Activated CD4-positive, alpha-beta T cell treated with anti-CD3 and anti-CD28 coated beads, Interleukin-2, amount 50 U/mL, for 24 hours (primary cell): ENCODE measurements around the gene ARHGEF12.

Experiments
- DNase-seq, 2 donors: peaks; one replicate each; pipeline ENCODE4 v3.0.0-alpha.2; 2020; ENCODE audit warnings: low read depth in 1 of 2, low spot score in 1 of 2

ARHGEF12 gene

DNA sequence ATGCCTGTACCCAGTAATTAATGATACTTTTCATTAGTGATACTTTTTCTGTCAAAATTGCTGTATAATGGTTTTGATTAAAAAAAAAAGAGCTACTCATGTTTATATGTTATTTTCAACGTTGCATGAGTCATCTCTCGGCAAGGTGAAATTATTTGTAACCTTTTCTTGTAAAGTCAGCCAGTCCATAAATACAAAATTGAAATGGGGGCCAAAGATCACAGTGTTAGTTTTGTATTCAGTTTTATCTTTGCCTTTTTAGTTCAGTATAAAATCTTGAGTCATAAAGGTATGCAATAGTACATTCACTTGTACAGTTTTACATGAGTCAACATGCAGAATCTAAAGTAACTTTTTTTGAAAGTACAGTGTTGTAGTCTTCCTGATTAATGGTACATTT, 4.3 kb downstream of the ARHGEF12 start:
- DNase-seq, result no peak

DNA sequence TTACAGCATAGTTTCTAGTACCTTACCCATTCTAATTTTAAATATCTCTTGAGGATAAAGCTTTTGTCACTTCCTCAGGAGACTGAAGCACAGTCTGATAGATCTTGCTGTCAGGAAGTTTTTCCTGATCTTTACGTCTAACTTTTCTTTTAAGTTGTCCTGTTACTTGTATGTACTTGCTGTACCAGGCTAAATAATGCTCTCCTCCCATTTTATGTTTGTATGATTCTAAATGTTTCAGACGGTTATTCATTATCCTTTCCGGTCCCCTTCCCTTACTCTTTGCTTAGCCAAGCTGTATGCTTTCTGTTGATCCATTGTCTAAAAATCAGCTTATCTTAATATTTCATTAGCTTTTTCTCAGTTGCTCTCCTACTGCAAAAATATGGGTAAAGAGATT, 6.0 kb downstream of the ARHGEF12 start:
- DNase-seq, result no peak

DNA sequence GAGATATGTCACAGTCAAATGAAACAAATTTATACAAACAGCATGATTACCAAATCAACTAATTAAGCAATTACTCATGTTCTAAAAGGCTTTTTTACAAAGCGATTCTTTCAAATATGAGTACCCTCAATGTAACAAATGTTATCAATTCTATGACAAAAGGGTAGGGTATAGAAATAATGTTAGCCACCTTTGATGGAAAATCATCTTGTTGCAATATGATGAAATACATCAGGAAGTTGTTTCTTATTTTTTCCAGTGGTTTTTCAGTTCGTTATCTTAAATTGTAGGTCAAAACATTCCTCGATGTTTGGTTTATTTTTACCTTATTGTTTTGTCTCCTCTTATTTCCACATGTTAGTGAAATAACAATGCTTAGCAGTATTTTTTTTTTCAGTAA, 6.5 kb downstream of the ARHGEF12 start:
- DNase-seq, result no peak

DNA sequence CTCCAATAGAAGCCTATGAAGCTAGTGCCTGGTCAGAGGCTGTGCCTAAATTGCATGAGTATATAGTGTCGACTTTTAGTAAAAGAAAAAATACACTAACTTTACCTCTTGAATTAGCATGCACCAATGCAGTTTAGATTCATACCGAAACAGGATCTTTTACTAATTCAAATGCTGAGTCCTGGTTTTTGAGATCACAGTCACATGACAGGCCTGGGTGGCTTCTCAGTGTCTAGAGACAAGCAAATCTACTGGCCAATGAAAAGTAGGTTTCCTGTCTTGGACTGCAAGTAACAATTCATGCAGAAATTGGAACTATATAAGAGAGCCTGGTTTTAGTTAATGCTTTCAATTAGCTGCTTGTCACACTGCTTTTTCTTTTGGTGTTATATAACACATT, 7.2 kb downstream of the ARHGEF12 start:
- no peak for DNase-seq

DNA sequence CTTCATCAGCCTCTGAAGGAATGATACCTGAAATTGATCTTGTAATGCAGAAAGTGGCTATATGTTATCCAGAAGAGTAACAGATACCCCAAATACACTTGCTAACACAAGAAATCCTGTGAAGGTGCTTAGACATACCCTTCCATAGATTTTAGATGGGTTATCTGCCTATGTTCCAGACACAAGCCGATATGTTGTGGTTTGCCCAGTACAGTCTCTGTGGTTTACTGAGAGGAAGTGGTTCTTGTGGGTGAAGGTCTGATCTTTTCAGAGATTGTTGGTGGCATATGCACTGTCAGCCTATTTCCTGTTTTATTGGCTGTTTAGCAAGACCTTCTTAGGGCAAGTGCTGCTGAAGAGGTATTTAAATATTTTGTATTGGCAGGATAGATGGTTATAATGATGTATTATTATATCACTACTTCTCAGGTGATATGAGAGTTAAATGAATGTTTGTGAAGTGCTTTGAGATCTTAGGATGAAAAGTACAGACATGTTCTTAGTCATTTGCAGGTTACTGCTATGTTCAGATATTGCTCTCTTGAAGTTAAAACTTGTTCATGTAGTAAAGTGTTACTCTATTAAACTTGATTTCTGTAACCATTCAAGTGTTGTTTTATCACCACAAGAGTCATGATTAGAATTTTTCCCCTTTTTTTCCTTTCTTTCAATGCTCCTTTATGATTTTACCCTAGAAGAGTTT, 8.2 kb downstream of the ARHGEF12 start:
- peak in 1 of 2 donors; percentile 48 for DNase-seq

DNA sequence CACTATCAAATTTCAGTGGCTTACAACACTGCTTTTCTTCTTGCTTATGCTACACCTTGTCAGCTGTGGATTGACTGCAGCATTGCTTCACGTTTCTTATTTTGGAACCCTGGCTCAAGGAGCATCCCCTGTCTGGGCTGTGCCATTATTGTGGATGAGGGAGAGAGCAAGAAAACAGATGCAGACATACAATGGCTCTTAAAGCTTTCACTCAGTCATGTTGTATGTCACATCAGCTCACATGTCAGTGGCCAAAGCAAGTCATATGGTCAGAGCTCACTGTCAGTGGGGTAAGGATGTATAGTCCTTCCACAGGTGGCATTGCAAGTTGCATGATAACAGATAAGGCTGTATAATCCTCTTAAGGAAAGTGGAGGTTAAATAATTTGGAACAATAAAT, 10.0 kb downstream of the ARHGEF12 start:
- no peak for DNase-seq

DNA sequence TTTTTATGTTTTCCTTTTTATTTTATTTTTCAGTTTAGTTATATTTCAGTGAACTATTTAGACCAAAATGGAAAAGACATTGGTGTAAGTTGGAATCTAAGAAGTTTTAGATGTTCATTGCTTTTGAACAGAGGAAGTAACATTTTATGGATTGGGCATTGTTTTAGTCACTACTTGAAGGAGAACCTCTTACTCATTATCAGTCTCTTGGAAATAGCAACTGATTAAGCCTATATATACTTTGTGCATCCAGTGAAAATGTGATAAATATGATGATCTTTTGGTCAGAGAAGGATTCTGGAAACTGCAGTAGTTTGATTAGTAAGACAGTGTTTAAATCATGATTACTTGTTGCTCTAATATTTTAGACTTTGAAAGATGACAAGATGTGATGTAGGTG, 14.4 kb downstream of the ARHGEF12 start:
- DNase-seq, result no peak

DNA sequence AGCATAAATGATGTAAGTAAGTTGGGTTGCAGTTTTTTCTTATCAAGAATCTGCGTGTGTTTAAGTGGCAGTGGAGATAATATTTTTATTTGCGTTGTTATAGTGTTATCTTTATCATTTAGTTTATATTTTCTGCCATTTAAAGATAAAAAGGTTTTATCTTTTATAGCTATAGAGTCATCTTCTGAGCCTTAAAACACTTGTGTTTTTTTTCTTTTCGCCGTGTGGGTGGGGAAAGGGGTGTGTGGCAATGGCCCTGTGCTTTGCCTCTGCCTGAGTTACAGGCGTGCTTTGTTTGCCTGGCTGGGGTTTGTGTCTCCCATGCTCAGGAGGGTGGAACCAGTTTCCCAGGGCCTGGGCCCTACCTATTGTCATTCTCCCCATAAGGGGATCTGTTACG, 16.2 kb downstream of the ARHGEF12 start:
- no peak for DNase-seq

DNA sequence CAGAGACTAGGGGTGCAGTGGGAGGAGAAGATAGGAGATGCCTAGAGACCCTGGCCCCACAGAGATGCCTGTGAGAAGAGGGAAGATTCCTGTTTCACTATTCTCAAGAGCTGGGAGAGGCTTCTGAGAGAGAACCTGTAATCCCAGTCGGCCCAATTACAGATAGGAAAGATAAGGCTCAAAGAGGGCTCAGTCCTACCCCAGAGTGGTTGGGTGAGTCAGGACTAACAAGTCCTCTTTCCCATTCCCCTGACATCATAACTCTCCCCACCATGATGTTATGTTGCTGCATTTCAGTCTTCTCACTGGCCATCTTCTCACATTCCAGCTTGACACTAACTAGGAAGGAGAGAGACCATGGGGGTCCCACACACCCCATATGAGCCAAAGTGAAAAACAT, 17.9 kb downstream of the ARHGEF12 start:
- no peak for DNase-seq

DNA sequence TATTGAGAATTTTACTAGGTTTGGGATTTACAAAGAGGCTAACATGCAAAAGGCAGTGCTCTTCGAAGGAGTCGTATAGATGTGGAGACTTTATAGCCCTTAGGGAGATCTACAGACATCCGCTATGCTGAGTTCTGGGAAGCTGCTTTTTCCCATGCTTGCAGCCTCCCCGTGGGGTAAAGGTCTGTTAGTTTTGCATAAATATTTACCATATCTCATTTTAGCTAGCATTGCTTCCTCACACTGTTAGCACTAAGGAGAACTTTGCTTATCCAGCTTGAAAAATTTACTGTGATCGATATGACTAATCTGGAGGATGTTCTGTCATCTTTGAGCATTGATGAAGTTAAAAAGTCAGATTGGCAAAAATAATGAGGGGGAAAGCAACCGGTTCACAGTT, 18.6 kb downstream of the ARHGEF12 start:
- DNase-seq, result no peak

DNA sequence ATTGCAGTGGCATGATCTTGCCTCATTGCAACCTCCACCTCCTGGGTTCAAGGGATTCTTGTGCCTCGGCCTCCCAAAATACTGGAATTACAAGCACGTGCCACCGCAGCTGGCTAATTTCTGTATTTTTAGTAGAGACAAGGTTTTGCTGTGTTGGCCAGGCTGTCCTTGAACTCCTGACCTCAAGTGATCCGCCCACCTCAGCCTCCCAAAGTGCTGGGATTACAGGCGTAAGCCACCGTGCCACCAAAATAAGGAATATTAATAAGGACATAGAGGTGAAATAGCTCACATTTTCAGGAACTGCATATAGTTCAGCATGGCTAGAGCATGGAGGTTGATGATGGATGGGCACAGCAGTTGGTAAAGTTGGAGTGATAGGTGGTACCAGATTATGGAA, 21.4 kb downstream of the ARHGEF12 start:
- no peak for DNase-seq

DNA sequence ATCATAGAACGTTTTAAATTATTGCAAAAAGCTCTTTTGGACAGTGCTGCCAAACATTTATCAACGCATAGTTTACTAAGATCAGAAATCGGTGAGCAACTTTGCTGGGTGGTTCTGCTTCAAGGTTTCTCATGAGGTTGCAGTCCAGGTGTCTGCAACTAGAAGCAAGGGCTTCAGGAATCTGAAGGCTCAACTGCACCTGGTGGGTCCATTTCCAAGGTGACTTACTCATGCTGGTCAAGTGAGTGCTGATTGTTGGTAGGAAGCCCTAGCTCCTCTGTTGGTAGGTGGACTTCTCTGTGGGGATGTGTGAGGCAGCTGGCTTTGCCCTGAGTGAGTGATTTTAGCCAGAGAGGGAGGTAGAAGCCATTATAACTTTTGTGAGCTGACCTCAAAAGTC, 22.5 kb downstream of the ARHGEF12 start:
- DNase-seq, result no peak

DNA sequence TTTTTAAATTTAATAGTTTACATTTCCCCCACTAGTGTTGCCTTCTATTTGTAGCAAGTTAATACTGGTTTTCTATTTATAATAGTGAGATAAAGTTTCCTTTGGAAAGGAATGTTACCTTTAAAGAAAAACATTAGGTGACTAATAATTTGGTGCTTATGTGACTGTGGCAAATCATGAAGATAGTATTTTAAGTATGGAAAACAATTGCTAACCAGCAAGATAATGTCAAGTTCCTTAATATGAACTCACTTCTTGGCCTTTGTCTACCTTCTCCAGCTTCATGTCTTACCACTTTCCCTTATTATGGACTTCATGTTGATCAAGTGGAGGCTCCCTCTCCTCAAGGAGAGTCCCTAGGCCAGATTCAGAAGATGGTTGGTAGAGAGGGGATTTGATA, 27.2 kb downstream of the ARHGEF12 start:
- no peak for DNase-seq

DNA sequence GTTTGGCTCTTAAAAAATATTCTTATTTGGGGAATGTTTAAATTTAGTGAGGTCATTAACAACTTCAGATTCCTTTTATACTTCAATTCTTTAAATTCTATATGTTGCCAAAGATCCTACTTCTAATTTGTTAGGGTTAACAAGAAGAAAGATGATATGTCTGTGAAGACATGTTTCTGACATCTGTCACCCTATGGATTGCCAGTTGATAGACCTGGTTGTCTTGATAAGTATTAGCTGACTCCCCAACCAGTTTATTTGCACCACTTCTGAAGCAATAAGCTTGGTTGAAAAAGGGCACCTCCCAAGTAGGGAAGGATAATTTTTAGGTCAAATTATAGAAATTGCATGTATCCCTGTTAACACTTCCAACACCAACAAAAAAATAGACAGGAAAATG, 29.3 kb downstream of the ARHGEF12 start:
- DNase-seq, result no peak

DNA sequence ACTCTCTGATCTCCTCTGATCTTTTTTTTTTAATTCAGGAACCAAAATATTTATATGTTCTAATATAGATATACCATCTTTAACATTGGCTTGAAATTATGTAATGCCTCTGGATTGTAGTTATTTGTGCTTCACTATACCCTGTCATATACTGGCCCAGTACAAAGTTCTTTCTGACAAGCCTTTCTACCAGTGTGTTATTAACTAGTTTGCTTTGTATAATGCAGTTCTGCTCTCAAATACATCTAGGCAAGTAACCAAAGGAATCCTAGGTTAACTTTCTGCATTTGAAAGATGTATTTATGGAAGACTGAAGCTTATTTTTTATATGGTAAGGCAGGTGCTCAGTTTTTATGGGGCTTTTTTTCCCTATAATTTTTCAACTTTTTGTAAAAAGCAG, 36.1 kb downstream of the ARHGEF12 start:
- no peak for DNase-seq

DNA sequence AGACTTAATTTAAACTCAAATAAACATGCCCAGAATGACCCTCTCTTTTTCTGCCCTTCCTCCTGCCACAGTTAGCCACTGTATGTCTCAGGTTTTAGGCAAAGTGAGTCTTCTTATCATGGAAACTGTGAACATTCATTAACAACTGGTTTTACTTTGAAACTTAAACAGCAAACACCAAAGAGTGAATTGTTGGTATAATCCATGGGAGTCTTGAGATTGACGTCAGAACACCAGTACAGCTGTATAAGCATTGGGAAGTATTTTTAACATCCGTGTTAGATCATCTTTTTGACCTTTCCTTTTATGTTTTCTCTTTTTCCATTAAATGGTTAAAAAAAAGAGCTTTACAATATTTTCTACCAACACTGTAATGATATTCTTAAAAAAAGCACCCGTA, 38.9 kb downstream of the ARHGEF12 start:
- DNase-seq, result no peak

DNA sequence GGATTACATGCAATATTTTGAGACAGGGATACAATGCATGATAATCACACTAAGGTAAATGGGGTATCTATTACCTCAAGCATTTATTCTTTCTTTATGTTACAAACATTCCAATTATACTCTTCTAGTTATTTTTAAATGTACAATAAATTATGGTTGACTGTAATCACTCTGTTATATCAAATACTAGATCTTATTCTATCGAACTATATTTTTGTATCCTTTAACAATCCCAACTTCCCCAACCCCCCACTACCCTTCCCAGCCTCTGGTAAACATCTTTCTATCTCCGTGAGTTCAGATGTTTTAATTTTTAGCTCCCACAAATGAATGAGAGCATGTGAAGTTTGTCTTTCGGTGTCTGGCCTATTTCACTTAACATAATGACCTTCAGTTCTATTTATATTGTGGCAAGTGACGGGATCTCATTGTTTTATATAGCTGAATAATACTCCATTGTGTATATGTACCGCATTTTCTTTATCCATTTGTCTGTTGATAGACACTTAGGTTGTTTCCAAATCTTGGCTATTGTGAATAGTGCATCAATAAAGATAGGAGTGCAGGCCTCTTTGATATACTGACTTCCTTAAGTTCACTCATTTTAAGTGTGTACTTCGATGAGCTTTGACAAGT, 40.5 kb downstream of the ARHGEF12 start:
- DNase-seq, result no peak

DNA sequence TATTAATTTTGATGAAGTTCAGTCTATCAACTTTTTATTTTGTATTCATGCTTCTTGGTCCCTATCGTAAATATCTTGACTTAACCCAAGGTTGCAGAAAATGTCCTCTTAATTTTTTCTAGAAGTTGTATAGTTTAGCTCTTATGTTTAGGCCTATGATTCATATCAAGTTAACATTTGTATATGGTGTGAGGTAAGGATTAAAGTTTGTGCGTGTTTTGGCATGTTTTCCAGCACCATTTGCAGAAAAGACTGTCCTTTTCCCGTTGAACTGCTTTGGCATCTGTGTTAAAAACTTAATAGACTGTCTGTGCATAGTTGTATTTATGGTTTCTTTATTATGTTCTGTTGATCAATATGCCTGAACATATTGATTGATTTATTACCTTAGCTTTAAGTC, 42.3 kb downstream of the ARHGEF12 start:
- no peak for DNase-seq

DNA sequence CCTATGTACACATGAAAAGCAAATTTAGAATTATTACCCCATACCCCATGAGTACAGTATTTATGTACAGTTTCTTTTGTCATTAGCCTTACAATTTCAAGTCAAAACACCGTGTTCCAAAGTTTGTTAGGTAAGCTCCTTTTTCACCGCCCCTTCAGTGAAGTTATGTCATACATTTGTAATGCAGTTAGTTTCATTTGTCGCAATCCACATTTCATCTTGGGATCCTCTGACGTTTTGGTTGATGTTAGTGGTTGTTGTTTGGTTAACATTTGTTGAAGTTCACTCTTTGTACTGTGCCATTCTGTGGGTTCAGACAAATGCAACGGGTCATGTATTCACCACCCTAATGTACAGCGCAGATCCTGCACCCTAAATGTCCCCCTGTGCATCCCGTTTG, 45.2 kb downstream of the ARHGEF12 start:
- no peak for DNase-seq

DNA sequence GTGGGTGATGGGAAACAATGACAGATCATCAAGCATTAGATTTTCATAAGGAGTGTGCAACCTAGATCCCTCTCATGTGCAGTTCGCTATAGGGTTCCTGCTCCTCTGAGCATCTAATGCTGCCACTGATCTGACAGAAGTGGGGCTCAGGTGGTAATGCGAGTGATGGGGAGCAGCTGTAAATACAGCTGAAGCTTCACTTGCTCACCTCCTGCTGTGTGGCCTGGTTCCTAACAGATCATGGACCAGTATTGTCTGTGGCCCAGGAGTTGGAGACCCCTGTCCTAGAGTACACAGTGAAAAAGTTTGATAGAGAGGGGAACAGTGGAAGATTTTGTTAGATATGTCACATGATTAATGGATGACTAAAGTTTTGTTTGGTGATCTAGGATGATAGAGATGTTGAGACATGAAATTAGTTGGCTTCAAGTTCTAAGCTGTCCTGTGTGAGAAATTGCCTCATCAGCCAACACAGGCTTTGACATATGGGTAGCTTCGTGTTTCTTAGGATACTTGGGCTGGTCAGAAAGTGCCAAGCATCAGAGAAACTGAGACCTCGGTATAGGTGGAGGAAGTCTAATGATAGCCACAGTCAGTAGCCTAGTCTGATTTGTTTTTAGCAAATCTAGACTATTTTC, 47.4 kb downstream of the ARHGEF12 start:
- no peak for DNase-seq

DNA sequence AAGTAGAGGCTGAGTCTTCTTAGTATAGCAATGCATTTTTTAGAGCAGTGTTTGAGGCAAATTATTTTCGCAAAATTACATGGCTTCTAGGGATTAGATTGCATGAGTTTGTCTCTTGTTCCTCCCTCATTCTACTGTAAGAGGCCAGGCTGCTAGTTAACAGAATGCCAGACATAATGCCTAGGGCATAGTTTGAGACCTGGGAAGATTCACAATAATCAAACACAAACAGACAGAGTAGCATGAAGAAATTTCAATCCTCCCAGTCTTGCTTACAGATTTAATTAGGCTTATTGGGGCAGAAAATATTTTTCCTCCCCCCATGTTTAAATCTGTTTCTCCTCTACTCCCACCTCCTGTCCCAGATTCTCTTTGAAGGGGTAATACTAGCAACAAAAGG, 48.3 kb downstream of the ARHGEF12 start:
- no peak for DNase-seq

DNA sequence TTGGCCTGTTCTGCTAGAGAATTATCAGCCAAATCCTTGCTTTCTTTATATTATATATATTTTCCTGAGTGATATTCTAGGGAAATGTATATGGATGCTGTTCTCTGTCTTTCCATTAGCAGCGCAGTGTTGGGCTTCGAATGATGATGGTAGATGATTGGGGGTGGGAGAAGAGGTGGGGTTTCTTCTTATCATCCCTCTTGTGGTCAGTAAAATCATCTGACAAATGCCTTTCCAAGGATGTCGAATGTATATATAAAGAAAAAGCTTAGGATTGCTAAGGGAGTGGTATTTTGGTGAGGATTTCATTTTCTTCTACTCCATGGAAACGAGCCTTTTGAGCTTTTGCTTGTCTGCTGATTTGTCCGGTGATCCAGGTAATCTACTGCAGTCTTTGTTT, 48.9 kb downstream of the ARHGEF12 start:
- DNase-seq, result no peak

DNA sequence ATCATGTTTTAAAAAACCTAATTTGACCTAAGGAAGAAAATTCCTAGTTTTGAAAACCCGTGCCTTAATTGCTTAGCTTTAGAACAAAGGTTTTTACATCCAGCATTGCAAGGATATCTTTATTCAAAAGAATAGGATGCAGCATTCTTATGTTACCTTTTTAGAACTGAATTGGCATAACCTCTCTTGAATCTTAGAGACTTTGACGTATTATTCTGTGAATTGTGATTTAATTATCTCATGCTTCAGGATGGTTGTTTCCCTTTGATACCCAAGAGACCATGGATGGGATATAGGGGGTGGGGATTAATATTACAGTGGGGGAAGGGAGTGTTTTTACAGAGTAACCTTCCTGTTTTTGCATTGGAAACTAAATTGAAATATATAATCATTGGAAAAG, 49.4 kb downstream of the ARHGEF12 start:
- DNase-seq, result no peak
